ENCODE data around the gene B9D1.

DNA sequence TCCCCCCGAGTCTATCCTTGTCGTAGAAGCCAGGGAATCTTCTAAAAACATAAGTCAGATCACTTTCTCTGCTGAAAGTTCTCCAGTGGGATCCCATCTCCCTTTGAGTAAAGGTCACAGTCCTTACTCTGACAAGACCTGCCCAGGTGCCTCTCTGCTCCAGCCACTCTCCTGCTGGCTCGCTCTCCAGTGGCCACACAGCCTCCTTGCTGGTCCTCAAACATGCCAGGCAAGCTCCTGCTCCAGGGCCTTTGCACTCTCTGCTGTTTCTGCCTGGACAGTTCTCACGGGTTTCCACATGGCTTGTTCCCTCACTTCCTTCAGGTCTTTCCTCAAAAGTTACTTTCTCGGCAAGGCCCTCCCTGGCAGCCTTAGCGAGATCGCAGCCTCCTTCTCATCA lies 3.4 kb downstream of the B9D1 start:
- TF ChIP-seq POLR2AphosphoS5 (IDR thresholded peaks at IDR 0.05; ENCODE audit: low read depth, low read length), result no peak
- no peak for TF ChIP-seq POLR2A (IDR thresholded peaks at IDR 0.05; ENCODE audit: borderline replicate concordance, extremely low read depth, insufficient read depth, insufficient read length)
- no peak for TF ChIP-seq EZH2phosphoT487 (IDR thresholded peaks at IDR 0.05; ENCODE audit: borderline replicate concordance)
- no peak for TF ChIP-seq SRF (IDR thresholded peaks at IDR 0.05; ENCODE audit: low read depth)
- TF ChIP-seq CTCF (IDR thresholded peaks at IDR 0.05 in 2 of 3, conservative IDR thresholded peaks at IDR 0.05 in 1 of 3; ENCODE audit: borderline replicate concordance in 1 of 3, insufficient read depth in 1 of 3, low read depth in 2 of 3, low read length in 2 of 3), result no peak
- TF ChIP-seq YY1 (IDR thresholded peaks at IDR 0.05; ENCODE audit: extremely low read depth, insufficient replicate concordance, low read depth, low read length), result no peak
- TF ChIP-seq EZH2 (IDR thresholded peaks at IDR 0.05), result no peak
- no peak for TF ChIP-seq CEBPB (IDR thresholded peaks at IDR 0.05; ENCODE audit: low read depth)
- TF ChIP-seq SP1 (IDR thresholded peaks at IDR 0.05; ENCODE audit: low read depth), result no peak

Measured in HCT116 (cell line).